ENCODE data around the gene PDE4D. TPM values are rescaled to one million over a fixed set of nuclear protein-coding genes. Genes with fewer than 3 reads are reported as not detected.

The PDE4D gene
- total and polyA plus RNA-seq, 4 donors = 12.8 to 167 (median 44.5) TPM

DNA sequence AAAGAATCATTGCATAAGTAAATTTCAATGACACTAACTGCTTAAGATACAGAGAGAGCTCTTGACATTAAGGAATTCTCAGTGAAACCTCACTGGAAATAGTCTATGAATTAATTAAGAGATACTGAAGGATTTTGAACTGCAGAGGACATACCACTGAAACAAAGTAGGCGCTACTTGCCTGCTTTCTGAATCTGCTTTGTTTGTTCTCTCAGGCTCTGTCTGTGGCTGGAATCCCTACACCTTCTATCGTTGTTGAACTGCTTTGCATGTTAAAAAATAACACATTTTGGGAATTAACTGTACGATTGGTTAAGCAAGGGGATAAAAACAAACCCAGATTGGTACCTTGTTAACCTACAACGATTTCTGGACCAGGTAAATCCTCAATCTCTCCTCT lies 435.2 kb downstream of the PDE4D start:
- TF ChIP-seq CTCF (IDR thresholded peaks at IDR 0.05; ENCODE audit: control extremely low read depth, extremely low read depth) = no peak
- Histone ChIP-seq H3K4me1 (ENCODE audit: control insufficient read depth in 5 of 5, insufficient read depth in 5 of 5, low read length in 5 of 5) (peaks cover 0 to 6% (median 0%) of the 10 kb centered on the region in 5 donors), H3K27ac (ENCODE audit: low read depth in 1 of 2, low read length in 1 of 2) (no peak overlapping the region), H3K4me3 (no peak overlapping the region), H3K9me3 (ENCODE audit: control insufficient read depth in 4 of 4, insufficient read depth in 3 of 4, low read length in 3 of 4) (peaks cover 0 to 5% (median 0%) of the 10 kb centered on the region in 4 donors), H3K36me3 (ENCODE audit: control insufficient read depth in 4 of 4, insufficient read depth in 4 of 4, low read length in 4 of 4) (no peaks in the 10 kb centered on the region), H3K9ac (ENCODE audit: insufficient read depth in 1 of 2, low read length in 2 of 2) (no peak overlapping the region), H3K27me3 (ENCODE audit: control insufficient read depth in 3 of 3, insufficient read depth in 3 of 3, low read length in 2 of 3) (no peaks in the 10 kb centered on the region)
- ATAC-seq (ENCODE audit: insufficient read depth, low FRiP score) (no peak), DNase-seq (no peak)
- WGBS, 2 donors = 72 to 88% methylated on average over 4 of the region's 4 CpGs

DNA sequence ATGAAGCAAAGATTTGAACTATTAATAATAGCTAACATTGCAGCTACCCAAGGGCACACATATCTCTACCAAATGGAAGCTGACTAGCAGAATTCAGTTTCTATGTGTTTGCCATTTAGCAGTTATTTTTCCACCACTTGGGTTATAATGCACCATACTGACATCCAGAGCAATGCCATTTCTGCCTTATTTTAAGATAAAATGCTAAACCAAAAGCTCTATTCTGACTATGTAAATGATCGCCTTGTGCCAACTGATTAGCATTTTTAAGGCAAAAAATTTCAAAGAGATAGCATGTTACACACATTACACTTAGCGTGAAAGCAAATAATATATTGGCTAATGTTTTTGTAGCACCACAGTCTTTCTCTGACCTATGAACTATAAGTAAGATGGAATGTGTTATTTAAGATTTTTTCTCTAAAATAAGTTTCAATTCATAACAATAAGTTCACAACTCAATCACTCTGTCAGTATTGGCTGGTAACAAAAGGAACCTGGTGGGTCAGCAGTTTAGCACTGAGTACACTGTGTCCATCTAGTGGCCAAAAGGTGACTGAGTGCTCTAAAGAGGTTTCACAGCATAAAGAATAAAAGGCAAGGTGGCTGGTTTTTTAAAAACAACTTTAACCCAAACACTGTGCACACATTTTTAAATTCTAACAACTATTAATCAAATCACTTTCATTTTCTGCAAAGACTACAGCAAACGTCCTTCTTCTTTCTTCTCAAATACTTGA lies 443.5 kb downstream of the PDE4D start:
- WGBS, 2 donors = 84 to 94% methylated on average over 3 of the region's 3 CpGs
- Histone ChIP-seq H3K4me1 (ENCODE audit: control insufficient read depth in 5 of 5, insufficient read depth in 5 of 5, low read length in 5 of 5) (no peaks in the 10 kb centered on the region), H3K27me3 (ENCODE audit: control insufficient read depth in 3 of 3, insufficient read depth in 3 of 3, low read length in 2 of 3) (no peaks in the 10 kb centered on the region), H3K27ac (ENCODE audit: low read depth in 1 of 2, low read length in 1 of 2) (no peak overlapping the region), H3K9me3 (ENCODE audit: control insufficient read depth in 4 of 4, insufficient read depth in 3 of 4, low read length in 3 of 4) (peaks cover 0 to 3% (median 1%) of the 10 kb centered on the region in 4 donors), H3K4me3 (no peak overlapping the region), H3K9ac (ENCODE audit: insufficient read depth in 1 of 2, low read length in 2 of 2) (no peak overlapping the region), H3K36me3 (ENCODE audit: control insufficient read depth in 4 of 4, insufficient read depth in 4 of 4, low read length in 4 of 4) (no peaks in the 10 kb centered on the region)
- DNase-seq (no peak), ATAC-seq (ENCODE audit: insufficient read depth, low FRiP score) (no peak)
- TF ChIP-seq CTCF (IDR thresholded peaks at IDR 0.05; ENCODE audit: control extremely low read depth, extremely low read depth) = no peak

DNA sequence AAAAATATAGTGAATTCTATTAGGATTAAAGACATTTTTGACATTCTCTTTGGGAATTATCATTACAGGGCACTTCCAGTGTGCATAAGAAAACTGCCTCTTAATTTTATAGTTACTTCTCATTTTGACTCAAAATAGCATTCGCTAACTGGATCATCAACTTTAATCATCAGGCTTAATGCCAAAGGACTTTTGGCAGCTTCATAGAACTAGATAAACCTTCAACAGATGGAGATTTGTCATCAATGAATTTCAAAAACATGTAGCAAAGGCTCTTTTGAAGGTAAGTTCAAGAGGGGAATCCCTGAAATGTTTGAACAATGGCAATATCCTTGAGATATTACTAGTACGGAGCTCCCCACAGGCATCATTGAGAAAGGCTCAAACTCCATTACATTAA lies 447.2 kb downstream of the PDE4D start:
- 81 to 90% methylated on average over 2 of the region's 2 CpGs for WGBS, 2 donors
- TF ChIP-seq CTCF (IDR thresholded peaks at IDR 0.05; ENCODE audit: control extremely low read depth, extremely low read depth) = no peak
- no peaks in the 10 kb centered on the region for H3K27me3 ChIP-seq (ENCODE audit: control insufficient read depth in 3 of 3, insufficient read depth in 3 of 3, low read length in 2 of 3)
- H3K4me1 ChIP-seq (ENCODE audit: control insufficient read depth in 5 of 5, insufficient read depth in 5 of 5, low read length in 5 of 5) = peaks cover 0 to 19% (median 0%) of the 10 kb centered on the region in 5 donors
- no peak for ATAC-seq (ENCODE audit: insufficient read depth, low FRiP score)
- no peak overlapping the region for H3K4me3 ChIP-seq
- no peaks in the 10 kb centered on the region for H3K36me3 ChIP-seq (ENCODE audit: control insufficient read depth in 4 of 4, insufficient read depth in 4 of 4, low read length in 4 of 4)
- no peak overlapping the region for H3K27ac ChIP-seq (ENCODE audit: low read depth in 1 of 2, low read length in 1 of 2)
- H3K9me3 ChIP-seq (ENCODE audit: control insufficient read depth in 4 of 4, insufficient read depth in 3 of 4, low read length in 3 of 4) = peaks cover 0 to 3% (median 0%) of the 10 kb centered on the region in 4 donors
- H3K9ac ChIP-seq (ENCODE audit: insufficient read depth in 1 of 2, low read length in 2 of 2) = no peak overlapping the region
- DNase-seq = peak in 1 of 3 donors; percentile 32

Data from lung (tissue), 12 donors.